DMS114 treated with DMSO at 0.1 percent for 48 hours (cell line): Measurements from ENCODE around the gene ZNF334.

Experiments used
- DNase-seq: peaks from one replicate; lab custom pipeline; 2025; ENCODE audit not compliant: unreplicated experiment; lab: John Stamatoyannopoulos, UW

Gene ZNF334

GRCh38 chr20:46488451-46488850, 24.9 kb downstream of the ZNF334 start:
- no peak for DNase-seq

- no peak for DNase-seq
These were observed 25.7 kb downstream of the ZNF334 start for GRCh38 chr20:46487628-46488027.

GRCh38 chr20:46485431-46485830, 27.9 kb downstream of the ZNF334 start:
- no peak for DNase-seq

GRCh38 chr20:46484954-46485353, 28.4 kb downstream of the ZNF334 start:
- no peak for DNase-seq

GRCh38 chr20:46483879-46484278, 29.5 kb downstream of the ZNF334 start:
- no peak for DNase-seq

- no peak for DNase-seq
These were observed 30.5 kb downstream of the ZNF334 start for GRCh38 chr20:46482864-46483263.

GRCh38 chr20:46477640-46478039, 35.7 kb downstream of the ZNF334 start:
- no peak for DNase-seq

- no peak for DNase-seq
These were observed 36.1 kb downstream of the ZNF334 start for GRCh38 chr20:46477225-46477624.

- no peak for DNase-seq
These were observed 44.9 kb downstream of the ZNF334 start for GRCh38 chr20:46468508-46468907.

- no peak for DNase-seq
These were observed 48.9 kb downstream of the ZNF334 start for GRCh38 chr20:46464451-46464850.

GRCh38 chr20:46463852-46464251, 49.5 kb downstream of the ZNF334 start:
- no peak for DNase-seq

- no peak for DNase-seq
These were observed 51.6 kb downstream of the ZNF334 start for GRCh38 chr20:46461808-46462207.

GRCh38 chr20:46458866-46459750, 54.3 kb downstream of the ZNF334 start:
- DNase-seq: no peak

- no peak for DNase-seq
These were observed 56.9 kb downstream of the ZNF334 start for GRCh38 chr20:46456255-46457028.

GRCh38 chr20:46455729-46456128, 57.6 kb downstream of the ZNF334 start:
- no peak for DNase-seq
